ENCODE measurements around the gene UBE2E2.
"Not testable (repeated sequence)": the region's sequence is repeated elsewhere in the genome, so short reads cannot be mapped to it uniquely, and the experiment has no call there.

UBE2E2 gene

GRCh38 chr3:23333633-23334032, 130.5 kb downstream of the UBE2E2 start:
- DNase-seq = no peak

GRCh38 chr3:23336853-23337252, 133.7 kb downstream of the UBE2E2 start:
- not testable (repeated sequence) for DNase-seq

GRCh38 chr3:23341147-23341838, 138.2 kb downstream of the UBE2E2 start:
- DNase-seq = no peak

- no peak for DNase-seq
These were observed 139.2 kb downstream of the UBE2E2 start for GRCh38 chr3:23342343-23342742.

- no peak for DNase-seq
These were observed 140.4 kb downstream of the UBE2E2 start for GRCh38 chr3:23343509-23343908.

GRCh38 chr3:23344886-23345285, 141.8 kb downstream of the UBE2E2 start:
- DNase-seq = no peak

GRCh38 chr3:23349444-23349843, 146.3 kb downstream of the UBE2E2 start:
- DNase-seq = not testable (repeated sequence)

- no peak for DNase-seq
These were observed 153.0 kb downstream of the UBE2E2 start for GRCh38 chr3:23356169-23356568.

GRCh38 chr3:23356923-23357322, 153.8 kb downstream of the UBE2E2 start:
- no peak for DNase-seq

GRCh38 chr3:23359116-23359515, 156.0 kb downstream of the UBE2E2 start:
- no peak for DNase-seq

GRCh38 chr3:23365066-23365465, 161.9 kb downstream of the UBE2E2 start:
- no peak for DNase-seq

- no peak for DNase-seq
These were observed 165.6 kb downstream of the UBE2E2 start for GRCh38 chr3:23368731-23369130.

GRCh38 chr3:23372285-23372684, 169.2 kb downstream of the UBE2E2 start:
- no peak for DNase-seq

GRCh38 chr3:23376516-23377248, 173.6 kb downstream of the UBE2E2 start:
- DNase-seq = no peak

- no peak for DNase-seq
These were observed 175.0 kb downstream of the UBE2E2 start for GRCh38 chr3:23377928-23378672.

- no peak for DNase-seq
These were observed 180.7 kb downstream of the UBE2E2 start for GRCh38 chr3:23383875-23384274.

GRCh38 chr3:23385327-23385726, 182.2 kb downstream of the UBE2E2 start:
- no peak for DNase-seq

GRCh38 chr3:23387286-23387918, 184.3 kb downstream of the UBE2E2 start:
- DNase-seq = no peak

- DNase-seq = peak; percentile 18
These were observed 186.0 kb downstream of the UBE2E2 start for GRCh38 chr3:23389089-23389488.

- peak; percentile 5 for DNase-seq
These were observed 186.6 kb downstream of the UBE2E2 start for GRCh38 chr3:23389686-23390085.

GRCh38 chr3:23390446-23390845, 187.3 kb downstream of the UBE2E2 start:
- no peak for DNase-seq

- DNase-seq = no peak
These were observed 187.9 kb downstream of the UBE2E2 start for GRCh38 chr3:23390989-23391553.

- DNase-seq = no peak
These were observed 192.0 kb downstream of the UBE2E2 start for GRCh38 chr3:23395115-23395514.
